ENCODE measurements around the gene GADD45A. TPM values are rescaled to one million over a fixed set of nuclear protein-coding genes. Genes with fewer than 3 reads are reported as not detected.

Gene GADD45A
- total RNA-seq, 1 donor from 2014 or later, result 111 TPM

GRCh38 chr1:67700692-67701410 is 15.8 kb downstream of the GADD45A start:
- Histone ChIP-seq H3K36me3 (peaks cover 10 to 30% of the 10 kb centered on the region in 2 donors), H3K4me1 (peaks cover 0 to 4% of the 10 kb centered on the region in 2 donors), H3K27ac (peak overlapping the region; percentile 1 to 43), H3K9me3 (no peaks in the 10 kb centered on the region), H3K4me3 (no peak overlapping the region), H3K27me3 (no peaks in the 10 kb centered on the region)
- DNase-seq (ENCODE audit: low spot score in 2 of 2), result no peak
- TF ChIP-seq, protein P1, sequence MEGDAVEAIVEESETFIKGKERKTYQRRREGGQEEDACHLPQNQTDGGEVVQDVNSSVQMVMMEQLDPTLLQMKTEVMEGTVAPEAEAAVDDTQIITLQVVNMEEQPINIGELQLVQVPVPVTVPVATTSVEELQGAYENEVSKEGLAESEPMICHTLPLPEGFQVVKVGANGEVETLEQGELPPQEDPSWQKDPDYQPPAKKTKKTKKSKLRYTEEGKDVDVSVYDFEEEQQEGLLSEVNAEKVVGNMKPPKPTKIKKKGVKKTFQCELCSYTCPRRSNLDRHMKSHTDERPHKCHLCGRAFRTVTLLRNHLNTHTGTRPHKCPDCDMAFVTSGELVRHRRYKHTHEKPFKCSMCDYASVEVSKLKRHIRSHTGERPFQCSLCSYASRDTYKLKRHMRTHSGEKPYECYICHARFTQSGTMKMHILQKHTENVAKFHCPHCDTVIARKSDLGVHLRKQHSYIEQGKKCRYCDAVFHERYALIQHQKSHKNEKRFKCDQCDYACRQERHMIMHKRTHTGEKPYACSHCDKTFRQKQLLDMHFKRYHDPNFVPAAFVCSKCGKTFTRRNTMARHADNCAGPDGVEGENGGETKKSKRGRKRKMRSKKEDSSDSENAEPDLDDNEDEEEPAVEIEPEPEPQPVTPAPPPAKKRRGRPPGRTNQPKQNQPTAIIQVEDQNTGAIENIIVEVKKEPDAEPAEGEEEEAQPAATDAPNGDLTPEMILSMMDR (IDR thresholded peaks at IDR 0.05), result peak in 1 of 3 experiments; percentile 18
- intact Hi-C loops (cut with DNase I), result no loop called here

DNA sequence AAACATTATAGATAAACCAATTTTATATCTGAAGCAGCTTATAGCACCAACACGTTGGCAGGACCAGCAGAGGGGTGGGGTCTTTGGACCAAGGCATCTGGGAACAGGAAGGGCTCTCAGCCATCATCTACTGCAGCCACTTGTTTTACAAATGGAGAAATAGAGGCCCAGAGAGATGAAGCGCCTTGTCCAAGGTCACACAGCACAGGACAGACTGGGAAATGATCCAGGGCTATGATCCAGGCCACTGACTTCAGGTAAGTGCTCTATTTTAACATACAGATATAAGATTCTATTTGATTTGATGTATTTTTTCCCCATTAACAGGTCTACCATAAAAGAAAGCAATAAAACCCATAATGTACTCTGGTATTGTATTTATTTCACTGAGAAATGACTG is 16.9 kb downstream of the GADD45A start:
- no peak overlapping the region for H3K4me3 ChIP-seq
- intact Hi-C loops (cut with DNase I), result no loop called here
- TF ChIP-seq, protein P1 (IDR thresholded peaks at IDR 0.05), result no peak
- peaks cover 10 to 36% of the 10 kb centered on the region in 2 donors for H3K36me3 ChIP-seq
- H3K27ac ChIP-seq, result no peak overlapping the region
- H3K4me1 ChIP-seq, result peaks cover 3 to 9% of the 10 kb centered on the region in 2 donors
- H3K9me3 ChIP-seq, result no peaks in the 10 kb centered on the region
- no peaks in the 10 kb centered on the region for H3K27me3 ChIP-seq
- no peak for DNase-seq (ENCODE audit: low spot score in 2 of 2)

DNA sequence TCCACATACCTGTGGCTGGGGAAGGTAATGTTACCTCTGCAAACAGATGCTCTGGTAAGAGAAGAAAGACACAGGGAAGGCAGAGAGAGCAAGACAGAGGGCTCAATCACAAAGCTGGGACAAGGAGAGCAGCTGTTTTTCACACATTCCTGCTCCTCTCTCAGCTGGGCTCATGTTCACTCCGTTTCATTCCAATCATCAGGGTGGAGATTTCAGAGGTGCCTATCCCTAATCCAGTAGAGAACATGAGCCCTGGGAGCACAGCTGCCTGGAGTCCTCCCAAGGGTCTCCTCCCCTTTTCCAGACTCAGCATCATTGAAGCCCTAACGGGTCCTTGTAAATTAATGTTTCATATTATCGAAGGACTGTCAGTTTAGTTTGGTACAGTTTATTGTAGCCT is 19.4 kb downstream of the GADD45A start:
- intact Hi-C loops (cut with DNase I), result no loop called here
- Histone ChIP-seq H3K9me3 (no peaks in the 10 kb centered on the region), H3K4me3 (no peak overlapping the region), H3K27me3 (no peaks in the 10 kb centered on the region), H3K36me3 (peaks cover 10 to 36% of the 10 kb centered on the region in 2 donors), H3K27ac (peak overlapping the region in 1 of 2 donors; percentile 46), H3K4me1 (peaks cover 7 to 31% of the 10 kb centered on the region in 2 donors)
- no peak for DNase-seq (ENCODE audit: low spot score in 2 of 2)
- TF ChIP-seq, protein P1 (IDR thresholded peaks at IDR 0.05), result no peak

DNA sequence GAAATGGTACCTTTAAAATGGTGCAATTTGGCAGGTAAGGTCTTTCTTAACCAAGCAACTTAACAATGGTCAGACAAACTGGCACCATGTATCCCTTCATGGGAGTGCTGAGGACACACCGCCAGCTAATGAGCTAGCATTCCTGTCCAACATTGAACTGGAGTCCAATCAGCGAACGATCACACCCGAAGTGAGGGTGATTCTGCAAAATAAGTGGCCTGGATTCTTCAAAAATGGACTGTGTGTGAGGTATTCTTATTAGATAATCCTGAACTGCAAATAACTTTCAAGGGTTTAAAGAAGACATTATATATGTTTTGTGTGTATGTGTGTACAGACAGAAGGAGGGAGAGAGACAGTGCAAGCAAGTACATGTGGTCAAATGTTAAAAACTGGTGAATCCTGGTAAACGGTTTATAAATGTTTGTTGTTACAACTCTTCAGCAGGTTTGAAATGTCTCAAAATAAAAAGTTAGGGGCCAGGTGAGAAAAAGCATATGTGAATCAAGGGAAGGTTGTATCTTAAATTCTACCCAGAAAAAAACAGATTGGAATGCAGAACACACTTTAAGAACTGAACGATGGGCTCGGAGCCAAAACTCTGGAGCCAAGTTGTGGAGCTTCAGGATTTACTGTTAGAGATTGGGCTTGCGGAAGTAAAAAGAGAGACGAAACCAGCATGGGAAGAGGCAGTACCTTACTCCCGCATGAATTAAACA is 20.9 kb downstream of the GADD45A start:
- intact Hi-C loops (cut with DNase I), result no loop called here
- peak overlapping the region; percentile 83 to 87 for H3K27ac ChIP-seq

GRCh38 chr1:67708606-67709005 is 23.6 kb downstream of the GADD45A start:
- TF ChIP-seq, protein P1 (IDR thresholded peaks at IDR 0.05), result no peak
- peak in 1 of 2 donors; percentile 71 for DNase-seq (ENCODE audit: low spot score in 2 of 2)
- H3K9me3 ChIP-seq, result no peaks in the 10 kb centered on the region
- H3K4me3 ChIP-seq, result no peak overlapping the region
- intact Hi-C loops (cut with DNase I), result no loop called here
- peaks cover 9 to 26% of the 10 kb centered on the region in 2 donors for H3K36me3 ChIP-seq
- no peaks in the 10 kb centered on the region for H3K27me3 ChIP-seq
- peaks cover 26 to 66% of the 10 kb centered on the region in 2 donors for H3K4me1 ChIP-seq
- H3K27ac ChIP-seq, result peak overlapping the region; percentile 83 to 87

More for the DNA sequence above, 20.9 kb downstream of the GADD45A start:
- TF ChIP-seq, protein P1 (IDR thresholded peaks at IDR 0.05), result no peak
- Histone ChIP-seq H3K4me3 (no peak overlapping the region), H3K9me3 (no peaks in the 10 kb centered on the region), H3K36me3 (peaks cover 10 to 34% of the 10 kb centered on the region in 2 donors), H3K27me3 (no peaks in the 10 kb centered on the region), H3K4me1 (peaks cover 8 to 39% of the 10 kb centered on the region in 2 donors)
- no peak for DNase-seq (ENCODE audit: low spot score in 2 of 2)
